Colon (tissue), 2 donors: ENCODE results near the gene SFXN1.
"Not testable (repeated sequence)": the region's sequence is repeated elsewhere in the genome, so short reads cannot be mapped to it uniquely, and the experiment has no call there.

Experiments used
- FAIRE-seq: peaks from 2 replicates; lab custom pipeline; 2012; peaks lifted over from hg19 to GRCh38; lab: Jason Lieb, UNC
- donor health status: control.
- donor health status: control.

The SFXN1 gene, protein sequence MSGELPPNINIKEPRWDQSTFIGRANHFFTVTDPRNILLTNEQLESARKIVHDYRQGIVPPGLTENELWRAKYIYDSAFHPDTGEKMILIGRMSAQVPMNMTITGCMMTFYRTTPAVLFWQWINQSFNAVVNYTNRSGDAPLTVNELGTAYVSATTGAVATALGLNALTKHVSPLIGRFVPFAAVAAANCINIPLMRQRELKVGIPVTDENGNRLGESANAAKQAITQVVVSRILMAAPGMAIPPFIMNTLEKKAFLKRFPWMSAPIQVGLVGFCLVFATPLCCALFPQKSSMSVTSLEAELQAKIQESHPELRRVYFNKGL

DNA sequence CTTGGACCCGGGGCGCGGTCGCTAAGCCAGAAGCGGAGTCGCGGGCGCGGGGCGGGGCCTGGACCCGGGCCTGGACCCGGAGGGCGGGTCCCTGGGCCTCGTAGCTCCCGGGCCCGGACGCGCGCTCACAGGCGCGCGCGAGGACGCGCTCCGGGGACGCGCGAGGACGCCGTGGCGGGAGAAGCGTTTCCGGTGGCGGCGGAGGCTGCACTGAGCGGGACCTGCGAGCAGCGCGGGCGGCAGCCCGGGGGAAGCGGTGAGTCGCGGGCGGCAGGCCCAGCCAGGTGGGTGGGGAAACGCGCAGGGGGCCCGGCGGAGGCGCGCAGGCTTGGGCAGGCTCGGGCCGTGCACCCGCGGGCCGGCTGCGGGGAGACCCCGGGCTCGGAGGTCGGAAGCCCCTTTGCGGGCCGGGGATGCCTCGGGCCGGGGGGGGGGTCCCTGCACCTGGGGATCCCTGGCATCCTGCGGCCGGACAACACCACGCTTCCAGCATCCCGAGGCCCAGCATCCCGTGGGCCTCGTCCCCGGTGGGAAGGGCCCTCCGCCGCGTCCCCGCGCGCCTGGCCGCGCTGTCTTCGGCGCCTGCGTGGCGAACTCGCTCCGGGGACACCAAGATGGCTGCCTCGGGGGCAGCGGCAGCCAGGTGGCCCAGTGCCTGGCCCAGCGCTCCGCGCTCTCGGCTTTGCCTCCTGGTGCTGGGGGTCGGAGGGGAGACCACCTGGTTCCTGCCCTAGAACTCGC, at the start of gene SFXN1:
Gene SFXN1, plus strand, starts transcription at position 177 of the 741 bp plus-strand sequence. CDS start 13,544 bp downstream, outside the sequence.
- FAIRE-seq, result no peak

GRCh38 chr5:175434800-175435199, 43.6 kb upstream of the SFXN1 start:
- no peak for FAIRE-seq

GRCh38 chr5:175436359-175436758, 42.0 kb upstream of the SFXN1 start:
- FAIRE-seq, result no peak

GRCh38 chr5:175438234-175438857, 40.0 kb upstream of the SFXN1 start:
- FAIRE-seq, result no peak

DNA sequence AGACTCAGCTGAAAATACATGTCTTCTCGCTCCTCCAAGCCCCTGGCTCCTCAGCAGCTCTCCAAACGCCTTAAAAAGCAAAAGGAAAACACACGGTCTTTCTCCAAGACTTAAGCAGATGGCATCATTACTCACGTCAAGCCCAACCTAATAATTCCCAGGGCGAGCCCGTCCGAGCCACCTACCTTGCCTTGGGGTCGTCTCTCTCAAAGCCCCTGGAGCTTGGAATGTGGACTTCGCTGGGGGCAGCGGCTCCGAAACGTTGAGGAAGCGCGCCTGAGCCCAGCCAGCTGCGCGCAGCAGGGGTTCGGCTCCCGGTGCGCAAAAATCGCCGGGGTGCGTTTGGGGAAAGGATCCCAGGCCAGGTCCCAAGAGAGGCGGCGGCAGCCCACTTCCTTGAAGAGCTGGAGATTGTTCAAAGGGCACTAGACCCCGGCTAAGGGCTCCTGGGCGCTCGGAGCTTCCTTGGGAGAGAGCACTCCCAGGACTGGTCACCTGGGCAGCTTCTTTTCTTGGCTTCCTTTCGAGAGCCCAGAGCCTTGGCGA, 34.8 kb upstream of the SFXN1 start:
- FAIRE-seq, result no peak

GRCh38 chr5:175444060-175444904, 34.1 kb upstream of the SFXN1 start, which contains the start of gene DRD1:
TSS of gene DRD1 (minus strand) at chr5:175444182. CDS start at chr5:175443099, 1,083 bp downstream.
- no peak for FAIRE-seq

- FAIRE-seq, result no peak
These were observed 33.4 kb upstream of the SFXN1 start for GRCh38 chr5:175444905-175445456.

- not testable (repeated sequence) for FAIRE-seq
These were observed 32.0 kb upstream of the SFXN1 start for GRCh38 chr5:175446378-175446777.

GRCh38 chr5:175447571-175447970, 30.8 kb upstream of the SFXN1 start:
- no peak for FAIRE-seq

DNA sequence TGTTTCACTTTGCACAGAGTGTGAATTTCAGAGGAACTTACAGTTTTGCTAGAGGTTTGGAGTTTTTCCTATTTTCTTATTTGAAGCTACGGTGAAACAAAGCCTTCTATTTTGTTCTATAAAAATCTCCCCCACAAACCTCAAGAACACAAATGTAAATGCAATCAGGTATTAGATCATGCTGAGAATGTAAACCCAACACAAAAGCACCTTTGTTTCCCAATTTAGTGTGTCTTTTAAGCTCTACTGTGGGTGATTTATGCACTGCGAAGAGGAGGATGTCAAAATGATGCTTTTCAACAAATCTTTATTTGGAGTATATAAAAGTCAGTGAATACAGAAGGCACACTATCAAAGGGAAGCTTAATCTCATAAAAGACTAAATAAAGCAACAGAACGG, 30.1 kb upstream of the SFXN1 start:
- FAIRE-seq, result no peak

DNA sequence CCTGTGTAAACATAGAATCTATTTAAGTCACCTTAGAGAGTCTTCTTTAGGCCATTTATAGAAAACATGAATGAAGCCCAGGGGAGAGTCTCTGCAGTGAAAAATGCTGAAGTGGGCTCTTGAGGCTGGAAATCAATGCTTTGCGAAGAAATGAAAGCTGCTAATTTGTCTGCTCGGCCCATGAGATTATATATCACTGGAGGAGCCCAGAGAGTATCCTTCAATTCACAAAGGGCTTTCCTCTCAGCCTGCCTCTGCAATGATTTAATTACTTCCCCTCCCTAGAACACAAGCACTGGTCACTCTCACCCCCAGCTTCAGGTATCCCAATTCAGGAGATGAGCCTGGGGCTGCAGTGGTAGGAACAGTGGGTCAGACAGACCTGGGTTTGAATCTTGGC, 26.2 kb upstream of the SFXN1 start:
- no peak for FAIRE-seq

- FAIRE-seq, result not testable (repeated sequence)
These were observed 24.0 kb upstream of the SFXN1 start for GRCh38 chr5:175454338-175454737.

DNA sequence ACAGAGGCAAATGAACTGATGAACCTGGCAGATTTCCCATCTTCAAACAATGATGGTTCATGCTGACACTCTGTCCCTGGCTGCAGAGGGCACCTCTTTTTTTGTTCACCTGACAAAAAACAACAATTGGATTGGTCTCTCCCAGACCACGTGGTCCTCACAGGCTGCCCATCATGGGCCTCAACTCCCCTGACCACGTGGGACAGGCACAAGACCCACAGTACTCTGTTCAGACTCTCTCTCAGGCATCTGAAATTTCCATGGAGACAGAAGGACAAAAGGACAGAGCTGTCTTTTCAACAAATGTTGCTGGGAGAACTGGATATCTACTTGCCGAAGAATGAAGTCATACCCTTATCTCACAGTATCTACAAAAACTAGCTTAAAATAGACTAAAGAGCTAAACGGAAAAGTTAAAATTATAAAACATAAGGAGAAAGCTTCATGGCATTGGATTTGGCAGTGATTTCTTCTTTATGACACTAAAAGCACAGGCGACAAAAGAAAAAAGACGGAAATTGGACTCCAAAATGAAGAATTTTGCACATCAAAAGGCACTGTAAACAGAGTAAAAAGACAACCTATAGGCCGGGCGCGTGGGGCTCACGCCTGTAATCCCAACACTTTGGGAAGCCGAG, 22.1 kb upstream of the SFXN1 start:
- no peak for FAIRE-seq

DNA sequence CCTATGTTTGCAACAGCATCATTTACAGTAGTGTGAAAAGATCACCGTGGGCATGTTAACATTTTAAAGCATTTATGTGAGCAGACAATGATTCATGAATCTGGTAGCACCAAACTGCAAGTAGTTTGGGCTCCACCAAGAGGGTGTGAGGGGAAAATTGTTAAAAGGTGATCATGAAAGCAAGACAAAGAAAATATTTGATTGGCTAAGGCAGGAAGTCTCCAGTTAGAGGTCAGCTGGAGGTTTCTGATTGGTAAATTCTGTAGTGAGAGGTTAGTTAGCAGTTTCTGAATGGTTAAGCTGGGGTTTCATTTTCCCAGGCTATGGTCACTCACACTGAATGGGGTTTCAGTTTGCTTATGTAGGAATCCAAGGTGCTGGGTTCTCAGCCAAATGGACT, 20.9 kb upstream of the SFXN1 start:
- no peak for FAIRE-seq

- FAIRE-seq, result no peak
These were observed 18.2 kb upstream of the SFXN1 start for GRCh38 chr5:175460126-175460525.

DNA sequence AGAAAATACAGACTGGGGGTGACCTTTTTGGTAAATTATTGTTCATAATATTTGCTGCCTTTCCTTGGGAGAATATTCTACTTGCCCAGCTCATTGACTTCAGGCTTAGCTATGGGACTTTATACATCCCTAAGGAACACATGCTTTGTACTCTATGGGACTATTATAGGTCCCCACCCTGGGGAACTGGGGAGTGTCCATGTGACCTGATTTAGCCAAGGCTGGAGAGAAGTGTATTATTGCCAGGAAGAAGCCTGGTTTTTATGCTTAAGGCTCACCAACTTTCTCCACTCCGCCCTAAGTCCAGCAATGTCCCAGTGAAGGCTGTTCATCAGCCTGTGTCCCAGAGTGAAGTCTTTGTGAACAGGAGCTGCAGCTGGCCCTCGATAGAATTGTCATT, 17.8 kb upstream of the SFXN1 start:
- no peak for FAIRE-seq

GRCh38 chr5:175461370-175461769, 17.0 kb upstream of the SFXN1 start:
- no peak for FAIRE-seq

DNA sequence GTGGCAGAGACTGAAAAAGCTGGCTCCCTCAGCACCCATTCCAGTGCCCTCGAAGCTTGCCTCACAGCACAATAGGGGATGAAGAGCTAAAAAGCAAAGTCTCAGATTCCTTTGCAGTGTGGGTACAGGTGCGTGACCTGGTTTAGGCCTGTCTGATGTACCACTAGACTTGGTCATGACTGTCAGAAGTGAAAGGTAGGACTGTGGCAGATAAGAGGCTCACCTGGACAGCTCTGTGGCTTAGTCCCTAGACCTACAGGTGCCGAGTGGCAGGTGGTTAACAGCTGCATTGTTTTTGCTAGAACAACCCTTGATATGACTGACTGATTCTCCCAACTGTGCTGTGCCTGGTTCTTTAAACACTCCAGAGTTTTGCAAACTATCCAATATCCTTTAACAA, 14.7 kb upstream of the SFXN1 start:
- FAIRE-seq, result no peak

DNA sequence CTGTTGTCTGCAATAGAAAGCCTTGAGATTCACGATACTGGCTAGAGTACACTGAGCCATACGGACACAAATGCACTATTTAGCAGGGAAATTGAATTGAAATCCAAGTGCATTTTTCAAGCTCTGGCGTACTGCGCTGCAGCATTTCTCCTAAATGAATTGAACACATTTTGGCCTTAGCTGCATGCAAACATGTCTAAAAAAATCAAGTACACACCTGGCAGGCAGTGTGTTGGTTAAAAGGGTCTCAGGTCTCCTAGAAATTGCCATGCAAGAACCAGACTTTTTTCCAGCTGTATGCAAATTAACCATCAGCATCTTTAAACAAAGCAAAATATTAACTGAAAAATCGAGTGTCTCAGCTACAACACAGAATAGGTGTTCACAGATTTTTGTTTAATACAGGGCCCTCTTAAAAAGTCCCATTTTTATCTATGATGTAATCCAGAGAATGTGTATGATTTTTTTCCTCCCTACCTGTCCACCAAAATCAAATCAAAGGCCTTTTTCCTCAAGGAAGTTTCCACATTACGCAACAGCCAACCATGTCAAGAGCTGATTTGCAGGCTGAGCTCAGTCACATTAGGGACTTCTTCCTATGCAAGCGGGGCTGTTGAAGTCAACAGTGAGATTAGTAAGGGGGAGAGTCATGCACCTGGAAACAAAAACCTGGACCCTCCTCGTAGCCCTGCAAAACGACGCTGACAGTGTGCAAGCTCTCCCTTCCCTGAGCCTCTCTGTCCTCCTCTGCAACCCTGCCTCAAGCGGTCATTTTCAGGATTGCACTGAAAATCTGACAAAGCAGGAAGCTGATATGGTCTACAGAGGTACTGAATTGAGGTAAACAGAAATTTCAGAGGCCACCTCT, 14.1 kb upstream of the SFXN1 start:
- no peak for FAIRE-seq

DNA sequence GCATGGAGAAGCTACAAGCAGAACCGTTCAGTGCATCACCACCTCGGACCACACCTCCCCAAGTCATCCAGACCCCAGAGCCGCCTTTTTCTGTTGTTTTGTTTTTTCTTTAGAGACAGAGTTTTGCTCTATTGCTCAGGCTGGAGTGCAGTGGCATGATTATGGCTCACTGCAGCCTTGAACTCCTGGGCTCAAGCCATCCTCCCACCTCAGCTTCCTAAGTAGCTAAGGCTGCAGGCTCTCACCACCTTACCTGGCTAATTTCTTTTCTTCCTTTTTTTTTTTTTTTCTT, 13.5 kb upstream of the SFXN1 start:
- no peak for FAIRE-seq
